Neural progenitor cell (in vitro differentiated cells): ENCODE data around the gene KCNK1. TPM values are rescaled to one million over a fixed set of nuclear protein-coding genes. Genes with fewer than 3 reads are reported as not detected.

Source experiments
- DNase-seq: peaks from one replicate; pipeline ENCODE4 v3.0.0-alpha.2; 2016; ENCODE audit warnings: low spot score
- H2AFZ ChIP-seq: fragments of 200-600 bp; sonication (generic); replicated peaks from 2 replicates; pipeline ENCODE4 v1.6.1; 2016; ENCODE audit warnings: antibody characterized with exemption
- H3F3A ChIP-seq: fragments of 200-600 bp; sonication (generic); 2 replicates; pipeline ENCODE4 v1.6.1; 2016; ENCODE audit warnings: antibody characterized with exemption, low read depth
- H3K27ac ChIP-seq: fragments of 200-600 bp; sonication (generic); 2 replicates; pipeline ENCODE4 v1.5.1; 2016; ENCODE audit warnings: mild to moderate bottlenecking
- H3K27me3 ChIP-seq: fragments of 200-600 bp; sonication (generic); 2 replicates; pipeline ENCODE4 v1.6.1; 2016; ENCODE audit warnings: mild to moderate bottlenecking, moderate library complexity
- H3K36me3 ChIP-seq: fragments of 200-600 bp; sonication (generic); 2 replicates; pipeline ENCODE4 v1.5.1; 2016
- H3K4me1 ChIP-seq: fragments of 200-600 bp; sonication (generic); 2 replicates; pipeline ENCODE4 v1.6.1; 2016; ENCODE audit warnings: mixed run types
- H3K4me2 ChIP-seq: fragments of 200-600 bp; sonication (generic); 2 replicates; pipeline ENCODE4 v1.6.1; 2016
- H3K4me3 ChIP-seq: fragments of 200-600 bp; sonication (generic); 2 replicates; pipeline ENCODE4 v1.5.1; 2016
- H3K79me2 ChIP-seq: fragments of 200-600 bp; sonication (generic); 2 replicates; pipeline ENCODE4 v1.6.1; 2016; ENCODE audit warnings: low read depth
- H3K9ac ChIP-seq: fragments of 200-600 bp; sonication (generic); 2 replicates; pipeline ENCODE4 v1.6.1; 2016
- H3K9me3 ChIP-seq: fragments of 200-600 bp; sonication (generic); 2 replicates; pipeline ENCODE4 v1.5.1; 2016; ENCODE audit warnings: low read depth
- H4K20me1 ChIP-seq: fragments of 200-600 bp; sonication (generic); 2 replicates; pipeline ENCODE4 v1.6.1; 2016; ENCODE audit warnings: low read depth
- H3K27ac Mint-ChIP-seq: 3 replicates; pipeline ENCODE4 v1.8.0; 2021; ENCODE audit warnings: mixed read lengths
- H3K27me3 Mint-ChIP-seq: 2 replicates; pipeline ENCODE4 v1.8.0; 2022; ENCODE audit warnings: low read depth, mild to moderate bottlenecking, inconsistent platforms, moderate library complexity, mixed read lengths; ENCODE audit not compliant: insufficient read depth
- H3K36me3 Mint-ChIP-seq: 3 replicates; pipeline ENCODE4 v1.8.0; 2021; ENCODE audit warnings: mixed read lengths
- H3K4me1 Mint-ChIP-seq: 3 replicates; pipeline ENCODE4 v1.8.0; 2021; ENCODE audit warnings: mixed read lengths
- H3K4me3 Mint-ChIP-seq: 3 replicates; pipeline ENCODE4 v1.8.0; 2021; ENCODE audit warnings: mild to moderate bottlenecking, moderate library complexity, mixed read lengths
- H3K9me3 Mint-ChIP-seq: 3 replicates; pipeline ENCODE4 v1.8.0; 2020; ENCODE audit warnings: mixed read lengths
- CTCF ChIP-seq: fragments of 200-600 bp; sonication (generic); IDR thresholded peaks from 2 replicates; pipeline ENCODE4 v1.5.1; 2017; ENCODE audit warnings: antibody characterized with exemption, mild to moderate bottlenecking
- EZH2 ChIP-seq: fragments of 200-600 bp; sonication (generic); IDR thresholded peaks from 2 replicates; pipeline ENCODE4 v1.6.1; 2017; ENCODE audit warnings: antibody characterized with exemption, mild to moderate bottlenecking, moderate library complexity
- EZH2phosphoT487 ChIP-seq: fragments of 200-600 bp; sonication (generic); IDR thresholded peaks from 2 replicates; pipeline ENCODE4 v1.6.1; 2017; ENCODE audit warnings: antibody characterized with exemption
- total RNA-seq: library from RNA; depleted of rRNA; stranded (reverse); fragments of >200 nt; gene quantifications from 2 replicates; pipeline ENCODE4 v1.2.3, GENCODE V29; 2015; ENCODE audit warnings: low replicate concordance

Gene KCNK1
- total RNA-seq, 1 donor from 2014 or later, result 0.11 TPM

GRCh38 chr1:233636503-233636877, 22.6 kb downstream of the KCNK1 start:
- no peaks in the 10 kb centered on the region for H3K27me3 ChIP-seq
- H3F3A ChIP-seq, result no peaks in the 10 kb centered on the region
- no peaks in the 10 kb centered on the region for H3K79me2 ChIP-seq
- H3K4me3 Mint-ChIP-seq, result no peak overlapping the region
- H3K27ac Mint-ChIP-seq, result no peak overlapping the region
- peaks cover 3% of the 10 kb centered on the region for H3K36me3 Mint-ChIP-seq
- TF ChIP-seq CTCF, result no peak
- TF ChIP-seq EZH2, result no peak
- no peak for TF ChIP-seq EZH2phosphoT487
- DNase-seq, result no peak
- H3K36me3 ChIP-seq, result no peaks in the 10 kb centered on the region
- no peak overlapping the region for H3K9ac ChIP-seq
- no peak overlapping the region for H3K4me3 ChIP-seq
- H3K9me3 ChIP-seq, result no peaks in the 10 kb centered on the region
- H3K9me3 Mint-ChIP-seq, result peaks cover 6% of the 10 kb centered on the region
- peaks cover 4% of the 10 kb centered on the region for H3K4me1 ChIP-seq
- H3K4me1 Mint-ChIP-seq, result peaks cover 13% of the 10 kb centered on the region
- H4K20me1 ChIP-seq, result no peaks in the 10 kb centered on the region
- H2AFZ ChIP-seq, result peak overlapping the region; percentile 17
- peaks cover 5% of the 10 kb centered on the region for H3K27me3 Mint-ChIP-seq
- H3K27ac ChIP-seq, result no peak overlapping the region
- no peak overlapping the region for H3K4me2 ChIP-seq

DNA sequence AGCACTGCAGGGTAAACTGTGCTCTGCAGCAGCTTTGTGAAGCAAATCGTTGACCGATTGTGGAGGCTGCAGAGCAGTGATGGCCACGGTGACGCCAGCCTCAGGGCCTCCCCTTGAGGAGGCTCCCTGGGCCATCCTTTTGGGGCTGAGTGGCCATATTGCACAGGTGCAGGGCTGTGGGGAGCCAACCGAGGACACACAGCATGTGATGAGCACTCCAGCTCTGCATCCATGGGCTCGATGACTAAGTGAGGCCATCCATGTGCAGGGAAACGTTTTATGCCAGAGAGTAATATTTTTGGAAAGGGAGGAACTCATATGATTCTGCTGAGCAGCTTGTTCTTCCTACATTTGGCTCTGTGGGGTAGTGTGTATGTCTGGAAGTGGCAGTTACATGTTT, 24.6 kb downstream of the KCNK1 start:
- Histone ChIP-seq H3K4me3 (no peak overlapping the region), H2AFZ (no peak overlapping the region), H3K4me2 (no peak overlapping the region), H3K79me2 (no peaks in the 10 kb centered on the region), H3K27me3 (no peaks in the 10 kb centered on the region), H3K36me3 (no peaks in the 10 kb centered on the region), H3K9ac (no peak overlapping the region), H3K4me1 (peaks cover 4% of the 10 kb centered on the region), H3K9me3 (no peaks in the 10 kb centered on the region), H4K20me1 (no peaks in the 10 kb centered on the region), H3K27ac (no peak overlapping the region), H3F3A (no peaks in the 10 kb centered on the region)
- peaks cover 5% of the 10 kb centered on the region for H3K27me3 Mint-ChIP-seq
- no peak overlapping the region for H3K4me3 Mint-ChIP-seq
- peaks cover 6% of the 10 kb centered on the region for H3K9me3 Mint-ChIP-seq
- peaks cover 3% of the 10 kb centered on the region for H3K36me3 Mint-ChIP-seq
- H3K4me1 Mint-ChIP-seq, result peaks cover 12% of the 10 kb centered on the region
- TF ChIP-seq EZH2phosphoT487 (no peak), CTCF (no peak), EZH2 (no peak)
- DNase-seq, result no peak
- H3K27ac Mint-ChIP-seq, result no peak overlapping the region

DNA sequence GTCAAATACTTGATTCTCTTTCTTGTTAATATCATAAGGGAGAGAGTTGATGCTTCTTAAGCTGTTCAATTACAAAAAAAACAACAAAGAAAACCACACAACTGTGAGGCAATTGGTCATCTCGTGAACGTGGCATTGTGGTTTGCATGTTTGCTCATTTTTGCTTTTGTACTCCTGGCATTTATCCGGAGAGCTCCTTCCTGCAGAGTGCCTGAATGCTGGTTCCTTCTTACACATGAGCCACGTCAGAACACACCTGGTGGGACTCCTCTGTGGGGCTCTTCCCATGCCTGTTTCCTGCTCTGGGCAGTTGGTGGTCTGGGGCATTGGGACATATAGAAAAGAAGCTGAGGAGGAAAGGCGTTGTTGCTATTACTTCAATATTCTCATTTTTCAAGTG, 25.7 kb downstream of the KCNK1 start:
- no peak for DNase-seq
- no peak overlapping the region for H3K4me3 Mint-ChIP-seq
- H3K27me3 ChIP-seq, result no peaks in the 10 kb centered on the region
- H3K36me3 Mint-ChIP-seq, result peaks cover 3% of the 10 kb centered on the region
- no peaks in the 10 kb centered on the region for H3F3A ChIP-seq
- H3K79me2 ChIP-seq, result no peaks in the 10 kb centered on the region
- no peak overlapping the region for H3K4me2 ChIP-seq
- H3K4me1 ChIP-seq, result peaks cover 4% of the 10 kb centered on the region
- no peak overlapping the region for H3K4me3 ChIP-seq
- peaks cover 6% of the 10 kb centered on the region for H3K9me3 Mint-ChIP-seq
- no peak overlapping the region for H3K27ac Mint-ChIP-seq
- no peak for TF ChIP-seq EZH2phosphoT487
- TF ChIP-seq CTCF, result no peak
- TF ChIP-seq EZH2, result no peak
- H3K27me3 Mint-ChIP-seq, result peaks cover 5% of the 10 kb centered on the region
- peaks cover 9% of the 10 kb centered on the region for H3K4me1 Mint-ChIP-seq
- H3K27ac ChIP-seq, result no peak overlapping the region
- H3K36me3 ChIP-seq, result no peaks in the 10 kb centered on the region
- H3K9ac ChIP-seq, result no peak overlapping the region
- H4K20me1 ChIP-seq, result no peaks in the 10 kb centered on the region
- H3K9me3 ChIP-seq, result no peaks in the 10 kb centered on the region
- no peak overlapping the region for H2AFZ ChIP-seq
